NCI-H69 (cell line): Measurements from ENCODE around the gene GSTT2B.
A peak's percentile ranks its signal among the peaks of the same experiment; 100 is the strongest.
"Not testable (repeated sequence)": the region's sequence is repeated elsewhere in the genome, so short reads cannot be mapped to it uniquely, and the experiment has no call there.

Experiments
- DNase-seq: peaks from one replicate; lab custom pipeline; 2025; lab: John Stamatoyannopoulos, UW

The GSTT2B gene

GRCh38 chr22:23961084-23961771, at the start of gene GSTT2B:
Gene GSTT2B (minus strand): TSS chr22:23961195. CDS start chr22:23961131, 64 bp downstream.
- not testable (repeated sequence) for DNase-seq

DNA sequence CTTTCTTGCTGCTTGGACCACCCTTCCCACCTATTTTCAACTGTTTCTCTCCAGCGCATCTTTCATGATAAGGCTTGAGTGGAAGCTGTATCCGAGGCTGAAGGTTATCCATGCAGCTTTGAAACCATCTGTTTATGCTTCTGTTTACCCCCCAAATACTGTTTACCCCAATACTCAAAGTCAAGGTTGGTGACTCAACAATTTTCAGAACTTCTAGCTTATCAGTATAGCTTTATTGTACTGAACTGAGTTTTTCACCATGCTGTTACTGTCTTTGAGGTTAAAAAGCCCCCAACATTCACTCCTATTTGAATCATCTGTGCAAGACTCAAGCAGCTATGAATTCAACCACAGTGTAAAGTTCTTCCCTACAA, 49.0 kb upstream of the GSTT2B start:
- DNase-seq = no peak

DNA sequence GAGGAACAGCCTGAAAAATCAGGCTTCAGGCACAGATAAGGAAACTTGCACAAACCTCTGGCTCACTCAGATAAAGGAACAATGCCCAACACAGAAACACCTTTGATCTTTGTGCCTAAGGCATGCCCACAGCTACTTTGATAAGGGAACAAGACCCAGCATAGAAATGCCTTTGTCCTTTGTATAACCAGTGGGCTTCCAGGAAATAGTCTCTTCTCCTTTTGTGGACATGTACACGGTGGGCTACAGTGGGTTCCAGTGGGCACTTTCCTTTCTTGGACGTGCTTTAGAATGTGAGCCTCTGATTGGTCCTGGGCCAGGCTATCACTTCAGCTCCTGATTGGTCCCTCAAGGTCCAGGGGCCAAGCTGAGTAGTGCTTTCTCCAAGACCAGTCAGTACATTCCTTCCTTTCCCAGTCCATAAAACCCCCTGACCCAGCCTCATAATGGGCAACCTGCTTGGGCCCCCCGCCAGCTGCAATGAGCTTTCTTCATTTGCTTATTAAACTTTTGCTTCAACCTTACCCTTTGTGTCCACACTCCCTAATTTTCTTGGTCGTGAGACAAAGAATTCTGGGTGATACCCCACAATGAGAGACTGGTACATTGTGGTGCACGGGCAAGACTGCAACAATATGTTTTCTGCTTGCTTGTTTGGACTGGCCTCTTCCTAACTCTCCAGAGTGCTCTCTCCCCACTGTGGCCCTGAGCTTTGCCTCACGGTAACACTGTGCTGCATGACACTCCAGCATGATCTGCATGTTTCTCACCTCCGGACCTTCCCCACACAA, 48.4 kb upstream of the GSTT2B start:
- DNase-seq = no peak

GRCh38 chr22:24008381-24009226, 47.6 kb upstream of the GSTT2B start:
- DNase-seq = no peak

- peak; percentile 39 for DNase-seq
These were observed 47.0 kb upstream of the GSTT2B start for GRCh38 chr22:24008022-24008283.

DNA sequence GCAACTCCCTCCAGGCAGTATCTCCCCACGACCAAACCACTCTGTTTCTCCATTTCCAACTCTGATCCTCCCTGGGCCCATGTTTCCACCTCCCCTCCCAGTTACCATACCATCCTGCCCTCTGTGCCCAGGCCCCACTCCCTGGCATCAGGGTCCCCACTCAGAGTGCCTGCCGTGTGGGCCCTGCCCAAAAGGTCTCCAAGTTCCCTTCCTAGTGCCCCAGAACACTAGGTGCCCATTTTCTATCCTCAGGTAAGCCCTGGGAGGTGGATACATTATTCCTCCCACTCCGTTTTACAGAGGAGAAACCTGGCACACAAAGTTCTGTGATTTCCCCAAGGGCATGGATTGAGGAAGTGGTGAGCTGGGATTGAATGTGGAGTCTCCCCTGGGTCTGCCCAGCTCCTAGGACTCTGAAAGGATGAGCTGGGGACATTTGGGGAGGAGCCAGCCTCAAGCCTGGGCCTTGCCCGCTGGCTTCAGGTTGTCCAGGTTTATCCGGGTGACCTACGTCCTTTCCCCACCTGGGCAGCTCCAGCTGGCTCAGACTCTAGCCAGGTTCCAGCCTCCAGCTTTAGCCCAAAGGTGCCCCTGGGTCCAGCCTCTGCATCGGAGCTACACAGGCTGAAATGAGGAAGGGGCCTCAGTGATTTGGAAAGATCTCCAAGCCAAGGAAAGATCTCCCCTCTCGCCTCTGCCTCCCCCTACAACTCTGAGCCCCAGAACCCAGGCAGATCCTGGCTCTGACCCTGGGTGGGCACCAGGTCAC, 46.4 kb upstream of the GSTT2B start:
- peak; percentile 22 for DNase-seq

GRCh38 chr22:24006914-24007214, 45.9 kb upstream of the GSTT2B start:
- DNase-seq = no peak

DNA sequence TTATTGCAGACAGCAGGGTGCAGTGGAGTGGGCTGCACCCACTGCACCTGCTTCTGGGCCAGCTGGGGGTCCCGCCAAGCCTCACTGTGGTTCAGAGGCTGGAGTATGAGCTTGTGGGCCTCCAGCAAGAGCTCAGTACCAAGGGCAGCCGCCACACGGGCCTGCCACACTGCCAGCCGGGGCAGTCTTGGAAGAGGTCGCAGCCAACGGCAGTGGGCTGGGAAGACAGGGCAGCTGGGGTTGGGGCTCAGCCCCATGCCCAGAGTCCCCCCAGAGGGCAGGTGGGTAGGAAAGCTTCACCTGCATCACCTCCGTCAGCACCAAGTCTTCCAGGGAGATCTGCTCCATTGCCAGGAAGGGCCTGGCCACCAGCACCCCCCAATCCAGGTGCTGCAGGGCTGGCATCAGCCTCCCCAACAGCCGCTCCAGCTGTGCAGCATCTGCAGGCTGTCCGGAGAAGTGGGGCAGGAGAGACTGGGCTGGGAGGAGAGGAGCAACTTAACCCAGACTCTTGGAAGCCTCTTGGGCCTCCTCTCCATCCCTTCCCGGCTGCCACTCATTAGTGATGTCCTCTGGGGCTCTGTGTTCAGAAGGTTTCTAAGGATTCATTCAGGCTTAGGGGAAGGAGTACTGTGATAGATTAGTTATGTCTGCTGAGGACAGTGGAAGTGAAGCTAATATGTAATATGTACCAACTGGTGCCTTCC, 45.4 kb upstream of the GSTT2B start:
- no peak for DNase-seq

DNA sequence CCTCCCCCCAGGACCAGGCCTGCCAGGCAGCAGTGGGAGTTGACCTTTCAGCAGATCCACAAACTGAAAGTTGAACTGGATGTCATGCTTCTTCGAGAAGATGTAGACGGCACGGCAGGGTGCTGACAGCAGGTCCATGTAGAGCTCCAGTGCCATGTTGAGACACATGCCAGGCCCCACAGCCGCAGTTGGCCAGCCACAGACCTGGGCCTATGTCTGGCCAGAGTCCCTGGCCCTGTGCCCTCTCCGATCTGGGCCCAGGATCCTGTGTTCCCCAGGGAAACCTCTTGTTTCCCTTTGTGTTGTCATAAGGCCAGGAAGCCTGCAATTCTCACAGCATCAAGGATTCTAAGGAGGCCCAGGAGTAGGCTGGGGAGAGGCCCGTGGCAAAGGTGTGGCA, 44.2 kb upstream of the GSTT2B start, which contains the start of gene GSTT4:
GSTT4 (minus strand) TSS at position 253 of the 400 bp plus-strand sequence; CDS start at position 156, 97 bp downstream.
- peak; percentile 28 for DNase-seq

DNA sequence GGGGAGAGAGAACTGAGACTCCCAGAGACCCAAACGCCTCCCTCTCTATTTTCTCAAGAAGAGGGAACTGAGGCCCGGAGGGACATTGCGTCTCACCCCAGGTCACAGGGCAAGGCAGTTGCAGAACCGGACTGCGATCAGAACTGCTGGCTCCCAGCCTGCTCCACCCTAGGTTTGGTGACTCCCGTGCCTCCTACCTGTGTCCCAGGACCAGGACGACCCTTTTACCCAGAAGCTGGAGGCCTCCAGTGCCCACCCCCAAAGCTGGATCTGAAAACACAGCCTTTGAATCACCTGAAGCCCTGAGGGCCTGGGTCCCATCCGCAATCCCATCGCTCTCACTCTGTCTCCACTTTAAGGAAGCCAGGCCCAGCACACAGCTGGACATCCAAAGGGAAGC, 42.9 kb upstream of the GSTT2B start:
- no peak for DNase-seq

DNA sequence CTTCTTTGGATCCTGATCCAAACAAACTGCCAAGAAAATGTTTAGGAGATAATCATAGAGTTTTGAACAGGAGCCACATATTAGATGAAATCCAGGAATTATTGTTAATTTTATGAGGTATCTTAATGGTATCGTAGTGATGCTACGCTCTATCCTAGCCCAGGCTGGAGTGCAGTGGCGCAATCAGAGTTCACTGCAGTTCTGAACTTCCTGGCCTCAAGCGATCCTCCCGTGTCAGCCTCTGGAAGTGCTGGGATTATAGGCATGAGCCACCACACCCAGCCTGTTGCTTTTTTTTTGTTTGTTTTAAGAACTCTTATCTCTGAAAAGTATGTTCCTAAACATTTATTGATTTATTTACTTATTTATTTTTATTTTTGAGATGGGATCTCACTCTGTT, 41.9 kb upstream of the GSTT2B start:
- DNase-seq = no peak

DNA sequence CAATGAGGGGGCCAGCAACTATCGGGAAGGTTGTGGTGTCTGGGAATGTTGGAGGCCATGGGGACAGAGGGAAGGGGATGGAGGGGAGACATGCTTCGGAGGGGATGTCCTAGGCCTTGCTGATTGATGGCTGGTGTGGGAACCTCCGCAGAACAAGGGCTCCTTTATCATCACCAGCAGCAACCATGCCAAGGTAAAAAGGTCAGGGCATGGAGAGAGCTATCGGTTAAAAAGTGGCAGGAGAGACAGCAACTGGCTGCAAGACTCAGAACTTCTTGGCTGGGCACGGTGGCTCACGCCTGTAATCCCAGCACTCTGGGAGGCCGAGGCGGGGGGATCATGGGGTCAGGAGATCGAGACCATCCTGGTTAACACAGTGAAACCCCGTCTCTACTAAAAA, 41.3 kb upstream of the GSTT2B start:
- DNase-seq = no peak

GRCh38 chr22:24001314-24001713, 40.3 kb upstream of the GSTT2B start:
- DNase-seq = no peak

DNA sequence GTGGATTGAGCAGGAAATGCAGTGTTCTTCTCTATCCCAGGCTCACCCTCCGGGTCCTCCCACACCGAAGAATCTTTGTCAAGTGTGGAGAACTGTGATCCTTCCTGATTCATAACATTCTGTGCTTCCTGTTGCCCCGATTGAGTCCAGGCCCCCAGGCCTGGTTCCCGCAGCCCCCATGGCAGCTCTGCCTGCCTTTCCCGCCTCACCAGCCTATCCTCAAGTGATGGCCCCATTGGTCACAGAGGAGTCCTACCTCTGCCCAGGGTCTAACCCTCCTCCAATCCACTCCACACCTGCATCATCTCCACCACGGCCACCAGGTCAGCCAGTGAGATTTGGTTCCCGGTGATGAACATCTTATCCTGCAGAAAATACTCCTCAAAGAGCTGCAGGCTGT, 38.8 kb upstream of the GSTT2B start:
- DNase-seq = not testable (repeated sequence)

- no peak for DNase-seq
These were observed 36.1 kb upstream of the GSTT2B start for GRCh38 chr22:23997092-23997491.

- DNase-seq = not testable (repeated sequence)
These were observed 32.7 kb upstream of the GSTT2B start for GRCh38 chr22:23993581-23994177.

DNA sequence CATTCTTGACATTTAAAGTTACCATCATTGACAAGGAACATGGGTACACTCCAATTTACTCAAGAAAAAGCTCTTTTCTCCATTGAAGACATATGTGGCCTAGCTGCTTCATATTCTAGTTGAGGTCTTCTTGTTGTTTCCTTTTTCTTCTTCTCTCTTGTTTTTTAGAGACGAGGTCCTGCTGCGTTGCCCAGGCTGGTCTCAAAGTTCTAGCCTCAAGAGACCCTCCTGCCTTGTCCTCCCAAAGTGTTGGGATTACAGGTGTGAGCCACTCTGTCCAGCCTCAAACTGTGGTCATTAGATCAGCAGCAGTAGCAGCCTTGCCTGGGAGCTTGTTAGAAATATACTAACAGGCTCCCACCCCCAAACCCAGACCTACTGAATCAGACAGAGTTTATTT, 32.1 kb upstream of the GSTT2B start:
- not testable (repeated sequence) for DNase-seq

- DNase-seq = not testable (repeated sequence)
These were observed 28.7 kb upstream of the GSTT2B start for GRCh38 chr22:23989583-23990244.

- DNase-seq = not testable (repeated sequence)
These were observed 25.7 kb upstream of the GSTT2B start for GRCh38 chr22:23986538-23987178.

DNA sequence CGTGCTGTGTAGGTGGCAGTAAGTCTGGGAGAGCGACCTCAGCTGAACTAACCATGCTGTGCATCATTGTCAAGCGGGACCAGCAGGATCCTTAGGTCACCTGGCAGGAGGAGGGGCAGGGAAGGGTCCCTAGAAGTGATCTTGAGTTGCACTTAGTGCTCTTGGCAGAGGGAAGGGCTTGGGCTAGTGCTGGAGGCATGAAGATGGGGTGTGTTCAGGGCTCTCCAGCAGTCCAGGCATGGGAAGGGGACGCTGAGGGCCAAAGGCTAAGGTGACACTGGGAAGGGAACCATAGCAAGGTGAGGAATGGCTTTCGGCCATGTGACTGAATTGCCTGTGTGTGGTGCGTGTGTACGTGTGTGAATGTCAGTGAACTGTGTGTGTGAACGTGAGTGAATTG, 25.1 kb upstream of the GSTT2B start:
- DNase-seq = not testable (repeated sequence)
